Measurements from ENCODE around the gene POLD3.

- no peak for TF ChIP-seq CTCF (IDR thresholded peaks at IDR 0.05)
- no peak for TF ChIP-seq POLR2A (IDR thresholded peaks at IDR 0.05)
- no peak for TF ChIP-seq EP300 (IDR thresholded peaks at IDR 0.05; ENCODE audit: low read depth)
Observed at GRCh38 chr11:74639533-74639932, 47.2 kb downstream of the POLD3 start.

All from transverse colon (tissue), 3 donors.